ENCODE data around the gene RASAL1. TPM values are rescaled to one million over a fixed set of nuclear protein-coding genes. Genes with fewer than 3 reads are reported as not detected.

RASAL1 gene
- polyA plus RNA-seq (0.05 to 0.17 TPM (median 0.06 TPM) in 3 replicates), polyA minus RNA-seq (0.10 to 0.33 TPM in 2 of 3 replicates, not detected in the other)
- polyA plus RNA-seq (2011; ENCODE audit: low read depth): 3.0 TPM
- polyA plus RNA-seq (2011; cell fraction: cytosol; rRNA removed): 0.06 and 0.13 TPM in 2 replicates
- polyA plus RNA-seq (2011; cell fraction: nucleus; rRNA removed): 0.28 and 0.62 TPM in 2 replicates
- polyA plus RNA-seq (2012; ENCODE audit: low replicate concordance): 0.05 and 4.5 TPM in 2 replicates
- not detected for polyA minus RNA-seq (2011; cell fraction: cytosol; rRNA and poly(A)+ RNA removed)
- polyA minus RNA-seq (2011; cell fraction: nucleus; rRNA and poly(A)+ RNA removed): 0.31 and 0.84 TPM in 2 replicates

DNA sequence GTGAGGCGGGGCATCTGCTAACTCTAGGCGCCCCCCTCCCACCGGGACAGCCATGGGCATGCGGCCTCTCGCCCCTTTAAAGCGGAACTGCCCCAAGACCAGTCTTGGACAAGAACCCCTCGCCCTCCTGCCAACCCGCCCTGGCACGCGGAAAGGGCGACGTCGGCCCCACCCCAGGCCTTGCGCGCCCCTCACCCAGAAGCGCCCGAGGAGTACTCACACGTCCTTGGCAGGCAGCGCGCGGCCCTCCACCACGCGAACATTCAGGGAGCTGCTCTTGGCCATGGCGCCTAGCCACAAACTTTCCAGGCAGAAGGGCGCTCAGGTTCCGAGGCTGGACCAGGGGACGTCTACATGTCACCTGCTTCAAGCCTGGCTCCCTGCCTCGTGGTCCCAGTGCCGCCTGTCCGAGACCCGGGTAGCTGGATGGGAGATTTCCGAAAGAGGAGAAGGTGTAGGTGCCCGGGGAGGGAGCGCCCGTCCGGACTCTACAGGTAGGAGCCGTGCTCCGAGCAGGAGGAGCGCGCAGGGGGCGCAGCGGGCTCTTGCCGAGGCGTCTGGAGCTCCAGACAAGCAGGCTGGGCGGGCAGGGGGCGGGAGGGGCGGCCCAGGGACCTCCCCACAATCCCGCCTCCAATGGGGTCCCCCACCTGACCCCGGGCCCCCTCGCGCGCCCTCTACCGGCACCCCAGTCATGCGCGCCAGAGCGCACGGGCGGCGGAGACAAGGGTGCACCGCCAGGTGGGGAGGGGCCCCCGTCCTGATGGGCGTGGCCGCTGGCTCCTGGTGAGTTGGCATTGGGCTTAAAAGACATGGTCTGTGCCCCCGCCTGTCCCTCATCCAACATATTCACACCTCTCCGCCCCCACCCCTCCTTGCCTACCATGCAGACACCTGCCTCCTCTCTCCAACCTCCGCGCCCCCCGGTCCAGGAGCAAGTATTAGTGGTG, at the start of gene RASAL1:
Gene RASAL1 (minus strand): TSS at position 584 of the 950 bp plus-strand sequence. CDS start 299 bp downstream, at position 285.
- TF ChIP-seq CTCF (optimal IDR thresholded peaks at IDR 0.05 in 1 of 3, IDR thresholded peaks at IDR 0.05 in 1 of 3, conservative IDR thresholded peaks at IDR 0.05 in 1 of 3; ENCODE audit: extremely low read depth in 1 of 3, insufficient read depth in 2 of 3, low read length in 3 of 3) (peak in 2 of 3 experiments; percentile 48 to 75), EZH2 (IDR thresholded peaks at IDR 0.05; ENCODE audit: low read length) (no peak)
- dilution Hi-C loops (cut with MboI; ENCODE audit: extremely low pct_ligation_motif_present, low sequenced_read_pairs): no loop called here
- H3K9me1 ChIP-seq (ENCODE audit: control insufficient read depth, extremely low read depth, insufficient read depth, low read length): no peaks in the 10 kb centered on the region
- no peak within 1 kb of the TSS for H3K9ac ChIP-seq (ENCODE audit: control insufficient read depth, extremely low read depth, insufficient read depth, low read length)
- peak within 1 kb of the TSS; percentile 19 for H3K4me2 ChIP-seq (ENCODE audit: control insufficient read depth, extremely low read depth, insufficient read depth, low read depth, low read length)
- no peaks in the 10 kb centered on the region for H3K9me3 ChIP-seq (ENCODE audit: control insufficient read depth, low read depth, low read length)
- no peaks in the 10 kb centered on the region for H3K36me3 ChIP-seq (ENCODE audit: control insufficient read depth in 2 of 2, extremely low read depth in 1 of 2, insufficient read depth in 2 of 2, low read length in 2 of 2)
- FAIRE-seq: no peak
- no peak for DNase-seq (ENCODE audit: low read depth, low spot score)
- H4K20me1 ChIP-seq (ENCODE audit: control insufficient read depth, extremely low read depth, insufficient read depth, low read length): no peaks in the 10 kb centered on the region
- H3K27ac ChIP-seq (ENCODE audit: control insufficient read depth, insufficient read depth, low read length): no peak within 1 kb of the TSS
- H3K27me3 ChIP-seq (ENCODE audit: control insufficient read depth, extremely low read depth, insufficient read depth, low read length): peaks cover 19% of the 10 kb centered on the region
- no peak within 1 kb of the TSS for H2AFZ ChIP-seq (ENCODE audit: control insufficient read depth, low read length)
- H3K4me3 ChIP-seq (ENCODE audit: control insufficient read depth in 2 of 3, extremely low read depth in 1 of 3, insufficient read depth in 2 of 3, low read depth in 1 of 3, low read length in 3 of 3): peak within 1 kb of the TSS in 2 of 3 experiments; percentile 20 to 38
- H3K4me1 ChIP-seq (ENCODE audit: control insufficient read depth, extremely low read depth, insufficient read depth, low read length): no peaks in the 10 kb centered on the region
- no peaks in the 10 kb centered on the region for H3K79me2 ChIP-seq (ENCODE audit: control insufficient read depth, insufficient read depth, low read length)

GRCh38 chr12:113184900-113185179, 49.3 kb upstream of the RASAL1 start:
- dilution Hi-C loops (cut with MboI; ENCODE audit: extremely low pct_ligation_motif_present, low sequenced_read_pairs): no loop called here
- Histone ChIP-seq H3K79me2 (ENCODE audit: control insufficient read depth, insufficient read depth, low read length) (peaks cover 51% of the 10 kb centered on the region), H2AFZ (ENCODE audit: control insufficient read depth, low read length) (peak overlapping the region; percentile 89), H3K9me1 (ENCODE audit: control insufficient read depth, extremely low read depth, insufficient read depth, low read length) (peaks cover 5% of the 10 kb centered on the region), H3K9me3 (ENCODE audit: control insufficient read depth, low read depth, low read length) (no peaks in the 10 kb centered on the region), H3K27ac (ENCODE audit: control insufficient read depth, insufficient read depth, low read length) (peak overlapping the region; percentile 95), H4K20me1 (ENCODE audit: control insufficient read depth, extremely low read depth, insufficient read depth, low read length) (no peaks in the 10 kb centered on the region), H3K4me1 (ENCODE audit: control insufficient read depth, extremely low read depth, insufficient read depth, low read length) (peaks cover 14% of the 10 kb centered on the region), H3K27me3 (ENCODE audit: control insufficient read depth, extremely low read depth, insufficient read depth, low read length) (no peaks in the 10 kb centered on the region), H3K4me3 (ENCODE audit: control insufficient read depth in 2 of 3, extremely low read depth in 1 of 3, insufficient read depth in 2 of 3, low read depth in 1 of 3, low read length in 3 of 3) (peak overlapping the region; percentile 77 to 91 (median 87)), H3K9ac (ENCODE audit: control insufficient read depth, extremely low read depth, insufficient read depth, low read length) (peak overlapping the region; percentile 98), H3K4me2 (ENCODE audit: control insufficient read depth, extremely low read depth, insufficient read depth, low read depth, low read length) (peak overlapping the region; percentile 96), H3K36me3 (ENCODE audit: control insufficient read depth in 2 of 2, extremely low read depth in 1 of 2, insufficient read depth in 2 of 2, low read length in 2 of 2) (peaks cover 8 to 20% of the 10 kb centered on the region in 2 experiments)
- DNase-seq (ENCODE audit: low read depth, low spot score) (peak; percentile 58), FAIRE-seq (no peak)
- TF ChIP-seq EZH2 (IDR thresholded peaks at IDR 0.05; ENCODE audit: low read length) (no peak), CTCF (optimal IDR thresholded peaks at IDR 0.05 in 1 of 3, IDR thresholded peaks at IDR 0.05 in 1 of 3, conservative IDR thresholded peaks at IDR 0.05 in 1 of 3; ENCODE audit: extremely low read depth in 1 of 3, insufficient read depth in 2 of 3, low read length in 3 of 3) (no peak)

Data from keratinocyte (primary cell).